Peyer's patch (tissue), 4 donors: ENCODE measurements around the gene SLC9A1. TPM values are rescaled to one million over a fixed set of nuclear protein-coding genes. Genes with fewer than 3 reads are reported as not detected.
"Not testable (repeated sequence)": the region's sequence is repeated elsewhere in the genome, so short reads cannot be mapped to it uniquely, and the experiment has no call there.

ENCODE experiments used
- DNase-seq, 3 donors: peaks; one replicate each; pipeline ENCODE4 v3.0.0-alpha.2; 2017 to 2019
- H3K27ac ChIP-seq, 4 donors: fragments of 200-600 bp; sonication (generic); one replicate each; pipeline ENCODE4 v1.5.1; 2016 to 2019
- H3K27me3 ChIP-seq, 2 donors: fragments of 200-600 bp; sonication (generic); one replicate each; pipeline ENCODE4 v1.5.1; 2019
- H3K36me3 ChIP-seq, 3 donors: fragments of 200-600 bp; sonication (generic); one replicate each; pipeline ENCODE4 v1.5.1; 2016 to 2019
- H3K4me1 ChIP-seq, 4 donors: fragments of 200-600 bp; sonication (generic); one replicate each; pipeline ENCODE4 v1.5.1; 2016 to 2019
- H3K4me3 ChIP-seq, 4 donors: fragments of 200-600 bp; sonication (generic); 1 replicate in 3 of 4; 2 replicates in 1 of 4; pipeline ENCODE4 v1.5.1; 2016 to 2019; ENCODE audit warnings: mild to moderate bottlenecking in 1 of 4
- H3K9me3 ChIP-seq, 4 donors: fragments of 200-600 bp; sonication (generic); one replicate each; pipeline ENCODE4 v1.5.1; 2016 to 2019; ENCODE audit warnings: mild to moderate bottlenecking in 1 of 4
- CTCF ChIP-seq, 6 experiments: fragments of 450-650 bp in 4 of 6; fragments of 200-600 bp in 2 of 6; sonication (generic) in 1 of 6; IDR thresholded peaks; one replicate each; pipeline ENCODE4 v1.5.1; 2017 to 2019; ENCODE audit warnings: antibody characterized with exemption in 6 of 6, mild to moderate bottlenecking in 3 of 6, moderate library complexity in 1 of 6
- POLR2A ChIP-seq, 2 donors: fragments of 450-650 bp; IDR thresholded peaks; one replicate each; pipeline ENCODE4 v1.5.1; 2017; ENCODE audit warnings: antibody characterized with exemption in 2 of 2, mild to moderate bottlenecking in 2 of 2, moderate library complexity in 2 of 2
- total RNA-seq, 4 donors: library from RNA; depleted of rRNA; stranded (reverse); fragments of >200 nt; gene quantifications; one replicate each; pipeline ENCODE4 v1.1.0, GENCODE V29; 2016

Gene SLC9A1
- total RNA-seq, 4 donors from 2014 or later = 5.8 to 68.3 (median 48.2) TPM

GRCh38 chr1:27179979-27180378 lies 25.1 kb upstream of the SLC9A1 start:
- no peaks in the 10 kb centered on the region for H3K4me1 ChIP-seq
- H3K4me3 ChIP-seq = no peak overlapping the region
- H3K27ac ChIP-seq = no peak overlapping the region
- H3K9me3 ChIP-seq = peaks cover 0 to 7% (median 2%) of the 10 kb centered on the region in 4 donors
- no peak for DNase-seq
- no peak for TF ChIP-seq POLR2A (IDR thresholded peaks at IDR 0.05)
- TF ChIP-seq CTCF (IDR thresholded peaks at IDR 0.05) = no peak
- no peaks in the 10 kb centered on the region for H3K27me3 ChIP-seq
- no peaks in the 10 kb centered on the region for H3K36me3 ChIP-seq

GRCh38 chr1:27179379-27179778 lies 24.5 kb upstream of the SLC9A1 start:
- H3K27ac ChIP-seq = no peak overlapping the region
- no peaks in the 10 kb centered on the region for H3K4me1 ChIP-seq
- peaks cover 0 to 7% (median 2%) of the 10 kb centered on the region in 4 donors for H3K9me3 ChIP-seq
- DNase-seq = no peak
- TF ChIP-seq POLR2A (IDR thresholded peaks at IDR 0.05) = no peak
- no peak for TF ChIP-seq CTCF (IDR thresholded peaks at IDR 0.05)
- no peak overlapping the region for H3K4me3 ChIP-seq
- H3K36me3 ChIP-seq = no peaks in the 10 kb centered on the region
- no peaks in the 10 kb centered on the region for H3K27me3 ChIP-seq

GRCh38 chr1:27176954-27177353 lies 22.0 kb upstream of the SLC9A1 start:
- TF ChIP-seq CTCF (IDR thresholded peaks at IDR 0.05) = no peak
- no peak for TF ChIP-seq POLR2A (IDR thresholded peaks at IDR 0.05)
- DNase-seq = no peak
- Histone ChIP-seq H3K4me1 (no peaks in the 10 kb centered on the region), H3K27ac (no peak overlapping the region), H3K36me3 (no peaks in the 10 kb centered on the region), H3K27me3 (no peaks in the 10 kb centered on the region), H3K4me3 (no peak overlapping the region), H3K9me3 (peaks cover 0 to 7% (median 1%) of the 10 kb centered on the region in 4 donors)

- DNase-seq = no peak
- H3K27me3 ChIP-seq = no peaks in the 10 kb centered on the region
- peaks cover 0 to 2% (median 0%) of the 10 kb centered on the region in 4 donors for H3K9me3 ChIP-seq
- H3K36me3 ChIP-seq = no peaks in the 10 kb centered on the region
- H3K27ac ChIP-seq = no peak overlapping the region
- no peak overlapping the region for H3K4me3 ChIP-seq
- TF ChIP-seq POLR2A (IDR thresholded peaks at IDR 0.05) (no peak), CTCF (IDR thresholded peaks at IDR 0.05) (no peak)
- no peaks in the 10 kb centered on the region for H3K4me1 ChIP-seq
These were observed 21.4 kb upstream of the SLC9A1 start for GRCh38 chr1:27176323-27176722.

- H3K36me3 ChIP-seq, H3K27ac ChIP-seq, H3K9me3 ChIP-seq, H3K27me3 ChIP-seq, H3K4me1 ChIP-seq, H3K4me3 ChIP-seq, DNase-seq: not testable (repeated sequence)
These were observed 18.1 kb upstream of the SLC9A1 start for GRCh38 chr1:27172992-27173391.

- Histone ChIP-seq H3K9me3 (no peaks in the 10 kb centered on the region), H3K27me3 (no peaks in the 10 kb centered on the region), H3K36me3 (no peaks in the 10 kb centered on the region), H3K4me1 (peaks cover 0 to 3% (median 0%) of the 10 kb centered on the region in 4 donors), H3K4me3 (no peak overlapping the region), H3K27ac (no peak overlapping the region)
- TF ChIP-seq POLR2A (IDR thresholded peaks at IDR 0.05) (no peak), CTCF (IDR thresholded peaks at IDR 0.05) (no peak)
- DNase-seq = no peak
These were observed 12.0 kb upstream of the SLC9A1 start for GRCh38 chr1:27166929-27167328.
